ENCODE results near the gene IGSF23.
"Not testable (repeated sequence)": the region's sequence is repeated elsewhere in the genome, so short reads cannot be mapped to it uniquely, and the experiment has no call there.

Gene IGSF23

DNA sequence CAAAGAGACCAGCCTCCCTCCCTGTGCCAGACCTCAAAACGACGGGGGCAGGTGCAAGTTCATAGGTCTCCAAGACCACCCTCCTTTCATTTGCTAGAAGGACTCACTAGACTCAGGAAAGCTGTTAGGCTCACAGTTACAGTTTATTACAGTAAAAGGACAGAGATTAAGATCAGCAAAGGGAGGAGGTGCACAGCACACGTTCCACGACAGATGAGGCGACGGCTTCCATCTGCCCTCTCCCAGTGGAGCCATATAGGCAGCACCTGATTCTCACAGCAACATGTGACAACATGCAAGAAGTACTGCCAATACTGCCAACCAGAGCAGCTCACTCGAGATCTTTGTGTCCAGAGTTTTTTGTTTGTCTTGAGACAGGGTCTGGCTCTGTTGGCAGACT lies 48.5 kb downstream of the IGSF23 start:
- no peak for DNase-seq (ENCODE audit: low spot score)
- TF ChIP-seq, protein P1, sequence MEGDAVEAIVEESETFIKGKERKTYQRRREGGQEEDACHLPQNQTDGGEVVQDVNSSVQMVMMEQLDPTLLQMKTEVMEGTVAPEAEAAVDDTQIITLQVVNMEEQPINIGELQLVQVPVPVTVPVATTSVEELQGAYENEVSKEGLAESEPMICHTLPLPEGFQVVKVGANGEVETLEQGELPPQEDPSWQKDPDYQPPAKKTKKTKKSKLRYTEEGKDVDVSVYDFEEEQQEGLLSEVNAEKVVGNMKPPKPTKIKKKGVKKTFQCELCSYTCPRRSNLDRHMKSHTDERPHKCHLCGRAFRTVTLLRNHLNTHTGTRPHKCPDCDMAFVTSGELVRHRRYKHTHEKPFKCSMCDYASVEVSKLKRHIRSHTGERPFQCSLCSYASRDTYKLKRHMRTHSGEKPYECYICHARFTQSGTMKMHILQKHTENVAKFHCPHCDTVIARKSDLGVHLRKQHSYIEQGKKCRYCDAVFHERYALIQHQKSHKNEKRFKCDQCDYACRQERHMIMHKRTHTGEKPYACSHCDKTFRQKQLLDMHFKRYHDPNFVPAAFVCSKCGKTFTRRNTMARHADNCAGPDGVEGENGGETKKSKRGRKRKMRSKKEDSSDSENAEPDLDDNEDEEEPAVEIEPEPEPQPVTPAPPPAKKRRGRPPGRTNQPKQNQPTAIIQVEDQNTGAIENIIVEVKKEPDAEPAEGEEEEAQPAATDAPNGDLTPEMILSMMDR (IDR thresholded peaks at IDR 0.05; ENCODE audit: extremely low read depth, insufficient read depth, missing control alignments) = no peak
- in situ Hi-C loops (cut with MboI; ENCODE audit: low pct_unique_long_range_greater_than_20kb, low sequenced_read_pairs, unreplicated experiment) = no loop called here

DNA sequence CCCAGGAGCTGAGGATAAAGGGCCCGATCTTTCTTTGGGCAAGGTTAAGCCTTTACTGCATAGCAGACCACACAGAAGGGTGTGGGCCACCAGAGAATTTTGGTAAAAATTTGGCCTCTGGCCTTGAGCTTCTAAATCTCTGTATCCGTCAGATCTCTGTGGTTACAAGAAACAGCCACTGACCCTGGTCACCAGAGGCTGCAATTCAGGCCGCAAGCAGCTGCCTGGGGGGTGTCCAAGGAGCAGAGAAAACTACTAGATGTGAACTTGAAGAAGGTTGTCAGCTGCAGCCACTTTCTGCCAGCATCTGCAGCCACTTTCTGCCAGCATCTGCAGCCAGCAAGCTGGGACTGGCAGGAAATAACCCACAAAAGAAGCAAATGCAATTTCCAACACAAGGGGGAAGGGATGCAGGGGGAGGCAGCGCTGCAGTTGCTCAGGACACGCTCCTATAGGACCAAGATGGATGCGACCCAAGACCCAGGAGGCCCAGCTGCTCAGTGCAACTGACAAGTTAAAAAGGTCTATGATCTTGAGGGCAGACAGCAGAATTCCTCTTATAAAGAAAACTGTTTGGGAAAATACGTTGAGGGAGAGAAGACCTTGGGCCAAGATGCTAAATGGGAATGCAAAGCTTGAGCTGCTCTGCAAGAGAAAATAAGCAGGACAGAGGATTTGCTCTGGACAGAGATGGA lies 49.5 kb downstream of the IGSF23 start:
- in situ Hi-C loops (cut with MboI; ENCODE audit: low pct_unique_long_range_greater_than_20kb, low sequenced_read_pairs, unreplicated experiment) = no loop called here
- TF ChIP-seq, protein P1 (IDR thresholded peaks at IDR 0.05; ENCODE audit: extremely low read depth, insufficient read depth, missing control alignments) = no peak
- DNase-seq (ENCODE audit: low spot score) = no peak

DNA sequence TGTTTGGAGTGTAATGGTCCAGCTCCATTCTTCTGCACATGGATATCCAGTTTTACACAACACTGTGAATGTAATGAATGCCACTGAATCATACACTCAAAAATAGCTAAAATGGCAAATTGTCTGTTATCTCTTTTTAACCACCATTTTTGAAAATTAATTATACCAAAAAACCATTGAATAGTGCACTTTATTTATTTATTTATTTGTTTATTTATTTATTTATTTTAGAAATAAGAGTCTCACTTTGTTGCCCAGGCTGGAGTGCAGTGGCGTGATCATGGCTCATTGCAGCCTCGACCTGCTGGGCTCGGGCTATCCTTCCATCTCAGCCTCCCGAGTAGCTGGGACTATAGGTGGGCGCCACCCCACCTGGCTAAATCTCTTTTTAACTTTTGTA lies 50.6 kb downstream of the IGSF23 start:
- TF ChIP-seq, protein P1 (IDR thresholded peaks at IDR 0.05; ENCODE audit: extremely low read depth, insufficient read depth, missing control alignments) = no peak
- in situ Hi-C loops (cut with MboI; ENCODE audit: low pct_unique_long_range_greater_than_20kb, low sequenced_read_pairs, unreplicated experiment) = no loop called here
- no peak for DNase-seq (ENCODE audit: low spot score)

DNA sequence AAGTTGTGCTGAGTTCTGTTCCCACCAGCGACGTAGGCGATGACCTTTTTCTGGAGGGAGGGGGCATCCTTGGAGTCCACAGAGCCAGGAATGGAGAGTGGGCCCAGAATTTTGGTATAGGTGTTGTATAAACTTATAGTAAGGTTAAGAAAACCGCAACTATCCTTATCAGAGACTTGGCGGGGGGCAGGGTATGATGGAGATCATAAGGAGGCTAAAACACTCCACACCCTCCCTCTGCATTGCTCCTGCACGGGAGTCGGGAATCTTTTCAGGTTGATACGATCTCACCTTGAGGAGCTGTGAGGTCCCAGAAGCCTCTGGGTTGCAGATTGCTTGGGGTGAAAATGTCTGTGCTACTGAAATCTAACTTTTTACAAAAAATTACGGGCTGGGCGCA lies 51.6 kb downstream of the IGSF23 start:
- TF ChIP-seq, protein P1 (IDR thresholded peaks at IDR 0.05; ENCODE audit: extremely low read depth, insufficient read depth, missing control alignments) = no peak
- in situ Hi-C loops (cut with MboI; ENCODE audit: low pct_unique_long_range_greater_than_20kb, low sequenced_read_pairs, unreplicated experiment) = no loop called here
- DNase-seq (ENCODE audit: low spot score) = no peak

DNA sequence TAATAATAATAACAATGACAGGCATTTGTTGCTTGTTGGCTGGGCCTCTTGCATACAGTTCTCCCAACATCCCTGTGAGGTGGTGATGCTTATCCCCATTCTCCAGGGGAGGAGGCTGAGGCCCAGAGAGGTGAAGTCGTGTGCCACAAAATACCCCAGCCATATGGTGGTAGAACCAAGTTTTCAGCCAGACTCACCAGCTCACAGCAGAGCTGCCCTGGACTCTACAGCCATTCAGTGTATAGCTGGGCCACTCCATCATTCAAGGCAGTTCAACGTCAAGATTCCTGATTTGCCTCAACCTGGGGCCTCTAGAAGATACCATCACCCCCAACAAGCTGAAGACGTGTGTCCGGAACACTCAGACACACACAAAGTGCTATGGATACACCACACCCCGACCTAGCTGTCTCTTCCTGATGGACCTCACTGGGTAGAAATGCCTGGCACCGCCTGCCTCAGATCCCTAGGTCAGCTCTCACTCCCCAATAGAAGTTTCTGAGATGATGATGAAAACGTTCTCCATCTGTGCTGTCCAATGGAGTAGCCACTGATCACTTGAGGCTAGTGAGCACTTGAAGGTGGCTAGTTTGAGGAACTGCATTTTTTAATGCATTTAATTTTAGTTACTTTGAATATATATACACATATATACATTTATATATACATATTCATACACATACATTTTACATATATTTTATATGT lies 53.6 kb downstream of the IGSF23 start:
- in situ Hi-C loops (cut with MboI; ENCODE audit: low pct_unique_long_range_greater_than_20kb, low sequenced_read_pairs, unreplicated experiment) = no loop called here
- no peak for DNase-seq (ENCODE audit: low spot score)
- TF ChIP-seq, protein P1 (IDR thresholded peaks at IDR 0.05; ENCODE audit: extremely low read depth, insufficient read depth, missing control alignments) = no peak

DNA sequence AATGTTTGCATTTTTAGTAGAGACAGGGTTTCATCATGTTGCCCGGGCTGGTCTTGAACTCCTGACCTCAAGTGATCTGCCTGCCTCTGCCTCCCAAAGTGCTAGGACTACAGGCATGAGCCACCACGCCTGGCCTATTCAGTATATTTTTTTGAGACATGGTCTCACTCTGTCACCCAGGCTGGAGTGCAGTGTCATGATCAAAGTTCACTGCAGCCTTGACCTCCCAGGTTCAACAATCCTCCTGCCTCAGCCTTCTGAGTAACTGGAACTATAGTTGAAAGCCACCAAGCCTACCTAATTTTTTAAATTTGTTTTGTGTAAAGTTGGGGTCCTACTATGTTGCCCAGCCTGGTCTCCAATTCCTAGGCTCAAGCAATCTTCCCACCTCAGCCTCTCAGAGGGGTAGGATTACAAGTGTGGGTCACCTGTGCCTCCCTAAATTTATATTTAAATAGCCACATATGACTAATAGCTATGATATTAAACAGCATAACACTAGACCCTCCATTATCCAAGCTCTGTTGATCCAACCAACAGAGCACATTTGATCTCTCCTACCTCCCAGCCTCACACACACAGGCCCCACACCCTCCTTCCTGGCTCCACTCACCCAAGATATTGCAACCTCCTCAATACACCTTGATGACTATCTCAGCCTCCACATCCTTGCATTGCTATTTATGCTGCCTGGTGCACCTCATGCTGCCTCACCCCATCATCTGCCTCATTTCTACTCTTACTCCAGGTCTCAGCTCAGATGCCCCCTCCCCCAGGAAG lies 55.8 kb downstream of the IGSF23 start:
- in situ Hi-C loops (cut with MboI; ENCODE audit: low pct_unique_long_range_greater_than_20kb, low sequenced_read_pairs, unreplicated experiment) = no loop called here
- no peak for DNase-seq (ENCODE audit: low spot score)
- TF ChIP-seq, protein P1 (IDR thresholded peaks at IDR 0.05; ENCODE audit: extremely low read depth, insufficient read depth, missing control alignments) = no peak

DNA sequence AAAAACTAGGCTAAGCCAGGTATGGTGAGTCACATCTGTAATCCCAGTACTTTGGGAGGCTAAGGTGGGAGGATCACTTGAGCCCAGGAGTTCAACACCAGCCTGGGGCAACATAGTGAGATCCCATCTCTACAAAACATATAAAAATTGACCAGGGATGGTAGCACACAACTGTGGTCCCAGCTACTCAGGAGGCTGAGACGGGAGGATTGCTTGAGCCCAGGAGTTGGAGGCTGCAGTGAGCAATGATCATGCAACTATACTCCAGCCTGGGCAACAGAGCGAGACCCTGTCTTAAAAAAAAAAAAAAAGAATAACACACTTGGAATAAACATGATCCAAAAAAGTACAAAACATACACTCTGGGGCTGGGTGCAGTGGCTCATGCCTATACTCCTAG lies 56.7 kb downstream of the IGSF23 start:
- in situ Hi-C loops (cut with MboI; ENCODE audit: low pct_unique_long_range_greater_than_20kb, low sequenced_read_pairs, unreplicated experiment); DNase-seq (ENCODE audit: low spot score): not testable (repeated sequence)

Measured in GM13977 (cell line).